ENCODE measurements around the gene PUSL1.
A peak's percentile ranks its signal among the peaks of the same experiment; 100 is the strongest.

PUSL1 gene

GRCh38 chr1:1356166-1356795 lies 47.9 kb downstream of the PUSL1 start:
- Histone ChIP-seq H3K9me3 (ENCODE audit: control insufficient read depth, insufficient read depth, low read depth, low read length) (no peaks in the 10 kb centered on the region), H3K27ac (ENCODE audit: extremely low read depth, low read depth, low read length) (no peak overlapping the region), H3K36me3 (ENCODE audit: control insufficient read depth in 2 of 2, insufficient read depth in 1 of 2, low read length in 2 of 2) (no peaks in the 10 kb centered on the region), H3K4me3 (ENCODE audit: low read depth, low read length) (no peak overlapping the region), H3K4me1 (ENCODE audit: control insufficient read depth, insufficient read depth, low read length) (peaks cover 7% of the 10 kb centered on the region; the same call in 1 of the 2 replicates)
- no peak for TF ChIP-seq ZNF311 (tag by site-specific recombination; IDR thresholded peaks at IDR 0.05; ENCODE audit: borderline replicate concordance)
- TF ChIP-seq ZNF843 (tag by site-specific recombination; IDR thresholded peaks at IDR 0.05) = no peak
- TF ChIP-seq ZNF777 (tag by site-specific recombination; IDR thresholded peaks at IDR 0.05; ENCODE audit: borderline replicate concordance) = no peak
- TF ChIP-seq FEZF1 (tag by site-specific recombination; IDR thresholded peaks at IDR 0.05) = no peak
- no peak for TF ChIP-seq ZNF423 (tag by site-specific recombination; IDR thresholded peaks at IDR 0.05)
- TF ChIP-seq GLIS1 (tag by site-specific recombination; IDR thresholded peaks at IDR 0.05) = peak; percentile 31
- TF ChIP-seq PATZ1 (tag by site-specific recombination; IDR thresholded peaks at IDR 0.05) = peak; percentile 15
- TF ChIP-seq GLIS2 (tag by site-specific recombination; IDR thresholded peaks at IDR 0.05) = peak; percentile 38; the same call in 1 of the 2 replicates
- CTCF ChIA-PET = no interaction called here
- POLR2A ChIA-PET = interaction anchor here (1.1 kb wide), 1 partner anchor 8 kb away, joined by 3 read pairs; no protein-coding TSS in a partner anchor

- ChIA-PET POLR2A (interaction anchor here (1.1 kb wide), 1 partner anchor 9 kb away, joined by 3 read pairs; no protein-coding TSS in a partner anchor), CTCF (interaction anchor here (0.6 kb wide), 1 partner anchor 585 kb away, joined by 3 read pairs; no protein-coding TSS in a partner anchor)
- Histone ChIP-seq H3K36me3 (ENCODE audit: control insufficient read depth in 2 of 2, insufficient read depth in 1 of 2, low read length in 2 of 2) (no peaks in the 10 kb centered on the region), H3K4me1 (ENCODE audit: control insufficient read depth, insufficient read depth, low read length) (peaks cover 7% of the 10 kb centered on the region; the same call in 1 of the 2 replicates), H3K27ac (ENCODE audit: extremely low read depth, low read depth, low read length) (no peak overlapping the region), H3K9me3 (ENCODE audit: control insufficient read depth, insufficient read depth, low read depth, low read length) (no peaks in the 10 kb centered on the region), H3K4me3 (ENCODE audit: low read depth, low read length) (no peak overlapping the region)
- peak; percentile 56; the same call in 1 of the 2 replicates for TF ChIP-seq BCL11A (tag by site-specific recombination; IDR thresholded peaks at IDR 0.05; ENCODE audit: low read depth)
- no peak for TF ChIP-seq ZBTB17 (tag by site-specific recombination; IDR thresholded peaks at IDR 0.05)
- TF ChIP-seq ZNF580 (tag by site-specific recombination; IDR thresholded peaks at IDR 0.05) = no peak
- peak; percentile 73; the same call in 1 of the 2 replicates for TF ChIP-seq HIC1 (tag by site-specific recombination; IDR thresholded peaks at IDR 0.05)
- peak; percentile 44; the same call in 1 of the 2 replicates for TF ChIP-seq BCL11B (tag by site-specific recombination; IDR thresholded peaks at IDR 0.05; ENCODE audit: low read depth)
- no peak for TF ChIP-seq ZNF354C (tag by site-specific recombination; IDR thresholded peaks at IDR 0.05; ENCODE audit: borderline replicate concordance, low read depth)
- TF ChIP-seq GLIS1 (tag by site-specific recombination; IDR thresholded peaks at IDR 0.05) = peak; percentile 5; the same call in 1 of the 2 replicates
Measured at GRCh38 chr1:1356796-1357401, 48.5 kb downstream of the PUSL1 start.

- H3K4me3 ChIP-seq (ENCODE audit: low read depth, low read length) = no peak overlapping the region
- ChIA-PET CTCF (no interaction called here), POLR2A (no interaction called here)
Measured at GRCh38 chr1:1357871-1358432, 49.6 kb downstream of the PUSL1 start.

More at GRCh38 chr1:1357871-1358432, 49.6 kb downstream of the PUSL1 start:
- Histone ChIP-seq H3K36me3 (ENCODE audit: control insufficient read depth in 2 of 2, insufficient read depth in 1 of 2, low read length in 2 of 2) (no peaks in the 10 kb centered on the region), H3K4me1 (ENCODE audit: control insufficient read depth, insufficient read depth, low read length) (peaks cover 7% of the 10 kb centered on the region; the same call in 1 of the 2 replicates), H3K27ac (ENCODE audit: extremely low read depth, low read depth, low read length) (no peak overlapping the region), H3K9me3 (ENCODE audit: control insufficient read depth, insufficient read depth, low read depth, low read length) (no peaks in the 10 kb centered on the region)
- TF ChIP-seq IKZF3 (tag by site-specific recombination; IDR thresholded peaks at IDR 0.05) (0 out of 2 replicates have a peak, but pooled peaks have one; percentile 52), HOXC10 (CRISPR knock-in tag; IDR thresholded peaks at IDR 0.05) (no peak), MYNN (tag by site-specific recombination; IDR thresholded peaks at IDR 0.05; ENCODE audit: borderline replicate concordance) (no peak)

All from HEK293 (cell line).